KOPT-K1 (cell line): ENCODE results near the gene OR52K2.
"Not testable (repeated sequence)": the region's sequence is repeated elsewhere in the genome, so short reads cannot be mapped to it uniquely, and the experiment has no call there.

Experiments used
- H3K27ac ChIP-seq: fragments of 200-600 bp; sonication (generic); 2 replicates; pipeline ENCODE4 v1.5.1; 2016; ENCODE audit warnings: antibody characterized with exemption, mild to moderate bottlenecking, low read depth, low read length; ENCODE audit not compliant: poor library complexity, severe bottlenecking
- H3K36me3 ChIP-seq: fragments of 200-600 bp; sonication (generic); 2 replicates; pipeline ENCODE4 v1.5.1; 2017; ENCODE audit warnings: antibody characterized with exemption, mild to moderate bottlenecking, low read length, moderate library complexity; ENCODE audit not compliant: insufficient read depth
- H3K9me3 ChIP-seq: fragments of 200-600 bp; sonication (generic); 2 replicates; pipeline ENCODE4 v1.5.1; 2017; ENCODE audit warnings: antibody characterized with exemption, low read length, mild to moderate bottlenecking; ENCODE audit not compliant: insufficient read depth, poor library complexity, severe bottlenecking

OR52K2 gene

DNA sequence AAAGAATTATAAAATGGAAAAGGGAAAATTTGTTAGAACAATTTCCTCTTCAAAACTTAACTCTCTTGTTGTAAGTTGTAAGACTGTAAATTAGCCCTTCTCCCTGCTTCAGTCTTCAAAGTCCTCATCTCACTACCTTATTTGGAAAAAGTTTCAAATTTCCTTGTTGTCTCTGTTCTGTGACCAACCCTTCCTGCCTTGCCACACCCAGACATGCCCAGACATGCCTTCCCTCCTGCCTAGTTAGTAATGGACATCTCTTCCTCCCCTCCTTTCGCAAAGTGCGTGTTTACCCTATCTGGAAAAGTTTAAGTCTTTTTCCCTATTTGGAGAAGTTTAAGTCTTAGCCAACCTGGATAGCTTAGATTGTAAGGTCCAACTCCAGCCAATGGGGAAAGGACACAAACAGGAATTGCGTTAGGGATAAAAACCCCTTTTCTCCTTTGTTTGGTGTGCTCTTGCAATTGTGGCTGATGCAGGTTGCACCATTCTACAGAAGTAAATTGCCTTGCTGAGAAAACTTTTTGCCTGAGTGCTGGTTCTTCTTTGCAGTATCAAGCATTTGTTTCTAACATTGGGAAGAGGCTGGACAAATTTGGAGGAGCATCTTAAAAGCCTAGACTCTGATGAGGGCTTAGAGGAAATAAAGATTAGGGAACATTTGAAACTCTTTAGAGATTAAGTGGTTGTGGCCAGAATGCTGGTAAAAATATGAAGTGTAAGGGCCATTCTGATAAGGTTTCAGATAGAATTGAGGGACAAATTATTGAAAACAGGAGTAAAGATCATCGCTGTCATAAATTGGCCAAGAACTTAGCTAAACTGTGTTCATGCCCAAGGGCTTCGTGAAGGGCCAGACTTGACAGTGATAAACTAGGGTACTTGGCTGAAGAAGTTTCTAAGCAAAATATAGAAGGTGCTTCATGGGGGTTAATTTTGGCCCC lies 15.4 kb downstream of the OR52K2 start:
- H3K27ac ChIP-seq: no peak overlapping the region

DNA sequence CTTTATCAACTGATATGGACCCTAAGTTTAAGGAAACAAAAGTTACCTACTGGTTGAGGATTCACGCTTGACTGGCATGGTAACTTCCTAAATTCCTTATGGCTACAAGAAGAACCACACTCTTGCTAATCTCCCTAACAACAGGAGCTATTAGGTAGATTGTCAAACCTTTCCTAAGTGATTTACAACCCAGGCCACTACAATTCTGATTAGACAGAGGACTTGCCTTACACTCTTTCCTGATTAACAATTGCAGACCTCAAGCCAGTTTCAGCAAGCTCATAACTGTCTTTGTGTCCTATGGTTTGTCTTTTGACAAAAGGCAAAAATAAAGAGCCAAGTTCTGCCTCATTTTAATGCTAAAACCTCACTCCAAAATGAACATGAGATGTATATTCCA lies 16.3 kb downstream of the OR52K2 start:
- Histone ChIP-seq H3K27ac (no peak overlapping the region), H3K36me3 (no peaks in the 10 kb centered on the region), H3K9me3 (no peaks in the 10 kb centered on the region)

More for the DNA sequence above, 15.4 kb downstream of the OR52K2 start:
- Histone ChIP-seq H3K36me3 (no peaks in the 10 kb centered on the region), H3K9me3 (no peaks in the 10 kb centered on the region)

DNA sequence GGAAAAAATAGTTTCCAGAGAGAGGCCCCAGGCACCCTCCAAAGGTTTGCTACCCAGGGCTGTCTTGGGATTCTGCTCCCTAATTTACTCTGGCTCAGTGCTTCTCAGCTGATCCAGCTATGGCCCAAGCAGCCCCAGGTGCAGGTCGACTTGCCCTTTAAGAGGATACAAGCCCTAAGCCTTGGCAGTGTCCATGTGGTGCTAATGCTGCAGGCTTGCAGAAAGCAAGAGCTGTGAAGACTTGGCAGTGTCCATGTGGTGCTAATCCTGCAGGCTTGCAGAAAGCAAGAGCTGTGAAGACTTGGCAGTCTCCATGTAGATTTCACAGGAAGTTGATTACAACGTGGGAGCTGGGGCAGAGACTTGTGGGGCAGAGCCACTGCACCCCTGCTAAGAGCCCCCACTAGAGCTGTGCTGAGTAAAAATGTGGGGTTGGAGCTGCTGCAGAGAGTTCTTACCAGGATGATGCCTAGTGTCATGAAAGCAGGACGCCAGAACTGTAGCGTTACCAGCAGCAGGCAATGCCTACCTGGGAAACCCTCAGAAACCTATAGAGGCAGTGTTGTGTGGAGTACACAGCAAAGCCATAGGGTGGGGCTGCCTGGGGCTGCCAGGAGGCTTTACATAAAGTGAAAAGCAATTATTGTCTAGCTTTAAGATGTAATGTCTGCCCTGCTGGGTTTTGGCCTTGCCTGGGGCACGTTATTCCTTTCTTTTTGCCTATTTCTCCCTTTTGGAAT lies 17.2 kb downstream of the OR52K2 start:
- Histone ChIP-seq H3K9me3 (no peaks in the 10 kb centered on the region), H3K36me3 (no peaks in the 10 kb centered on the region), H3K27ac (no peak overlapping the region)

DNA sequence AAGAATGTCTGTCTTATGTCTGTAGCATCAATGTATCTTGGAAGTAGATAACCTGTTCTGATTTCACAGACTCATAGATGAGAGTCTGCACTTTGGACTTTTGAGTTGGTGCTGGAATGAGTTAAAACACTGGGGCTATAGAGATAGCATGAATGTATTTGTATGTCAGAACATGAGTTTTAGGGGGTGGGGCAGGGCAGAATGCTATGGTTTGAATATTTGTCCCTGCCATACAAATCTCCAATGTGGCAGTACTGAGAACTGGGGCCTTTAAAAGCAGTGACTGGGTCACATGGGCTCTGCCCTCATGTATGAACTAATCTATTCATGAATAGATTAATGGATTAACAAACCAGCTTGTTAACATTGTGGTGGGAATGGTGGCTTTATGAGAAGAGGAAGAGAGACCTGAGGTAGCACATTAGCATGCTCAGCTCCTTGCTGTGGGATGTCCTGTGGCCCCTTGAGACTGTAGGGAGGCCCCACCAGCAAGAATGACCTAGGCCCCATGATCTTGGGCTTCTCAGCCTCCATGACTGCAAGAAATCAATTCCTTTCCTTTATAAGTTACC lies 17.9 kb downstream of the OR52K2 start:
- Histone ChIP-seq H3K27ac (no peak overlapping the region), H3K9me3 (no peaks in the 10 kb centered on the region), H3K36me3 (no peaks in the 10 kb centered on the region)

DNA sequence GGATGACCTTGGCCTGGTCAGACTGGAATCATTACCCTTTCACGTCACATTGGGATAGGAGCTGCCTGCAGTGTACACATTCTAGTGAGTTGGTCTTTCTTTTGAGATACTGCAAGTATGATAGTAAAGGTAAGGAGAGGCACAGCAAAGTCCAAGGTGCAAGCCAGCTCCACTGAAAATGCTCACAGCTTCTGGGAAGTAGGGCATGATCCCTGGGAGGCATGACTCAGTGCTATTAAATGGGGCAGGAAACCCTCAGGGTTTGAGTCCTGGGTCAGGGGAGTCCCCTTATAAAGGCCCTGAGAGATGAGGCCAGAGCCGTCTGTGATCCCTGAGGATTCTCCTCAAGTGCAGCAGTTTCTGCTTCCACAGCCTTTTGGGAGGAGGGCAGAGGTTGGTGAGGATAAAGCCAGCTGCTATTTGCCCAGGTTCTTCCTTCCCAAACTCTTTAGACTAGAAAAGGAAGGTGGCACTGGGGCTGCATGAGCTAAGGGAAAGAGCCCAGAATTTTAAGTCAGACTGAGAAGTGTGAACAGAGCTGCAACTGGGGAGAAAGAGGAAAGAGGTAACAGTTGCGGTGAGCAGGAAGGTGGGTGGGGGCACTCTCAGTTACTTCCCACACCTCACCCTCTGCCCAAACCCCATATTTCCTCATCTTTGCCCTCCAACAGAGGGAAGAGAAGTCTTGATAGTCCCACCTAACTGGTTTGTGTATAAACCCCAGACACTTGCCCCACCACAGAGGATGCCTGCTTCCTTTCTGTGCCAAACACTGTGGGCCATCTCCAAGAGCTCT lies 18.9 kb downstream of the OR52K2 start:
- Histone ChIP-seq H3K27ac (no peak overlapping the region), H3K9me3 (no peaks in the 10 kb centered on the region), H3K36me3 (no peaks in the 10 kb centered on the region)

DNA sequence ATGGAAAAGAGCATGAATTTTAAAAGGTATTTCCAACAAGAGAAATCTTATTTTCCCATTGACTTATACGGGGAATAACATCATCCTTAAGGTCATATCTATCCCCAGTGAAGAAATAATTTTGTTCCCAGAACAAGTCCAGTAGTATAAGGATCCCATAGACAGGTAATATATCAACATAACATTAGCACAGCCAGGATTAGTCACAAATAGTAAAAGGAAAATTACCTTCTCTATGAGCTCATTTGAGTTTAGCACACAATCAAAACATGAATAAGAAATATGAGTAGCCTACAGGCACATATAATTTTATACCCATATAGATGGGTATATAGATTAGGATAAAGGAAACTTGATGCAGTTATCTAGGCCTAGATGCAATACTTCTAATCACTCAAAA lies 30.5 kb downstream of the OR52K2 start:
- Histone ChIP-seq H3K27ac (no peak overlapping the region), H3K36me3 (no peaks in the 10 kb centered on the region)

DNA sequence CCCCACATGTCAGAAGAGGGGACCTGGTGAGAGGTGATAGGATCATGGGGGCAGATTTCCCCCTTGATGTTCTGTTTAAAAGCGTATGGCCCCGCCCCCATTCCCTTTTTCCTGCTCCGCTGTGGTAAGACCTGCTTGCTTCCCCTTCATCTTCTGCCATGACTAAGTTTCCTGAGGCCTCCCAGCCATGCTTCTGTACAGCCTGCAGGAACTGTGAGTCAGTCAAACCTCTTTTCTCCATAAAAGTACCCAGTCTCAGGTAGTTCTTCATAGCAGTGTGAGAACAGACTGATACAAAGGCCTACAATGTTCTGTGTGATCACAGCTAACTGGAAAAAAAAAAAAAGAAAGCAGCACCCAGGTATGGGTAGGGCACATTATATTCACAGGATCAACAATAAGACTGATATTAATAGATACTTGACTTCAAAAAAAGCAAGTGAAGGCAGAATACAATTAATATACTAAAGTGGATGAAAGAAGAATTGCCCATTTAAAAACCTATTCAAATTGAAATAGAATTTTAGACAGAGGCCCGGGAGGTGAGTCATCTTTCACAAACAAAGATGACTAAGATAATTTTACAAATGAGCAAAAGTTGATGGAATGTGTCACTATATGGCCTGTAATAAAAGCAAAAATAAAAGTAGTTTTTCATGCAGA lies 31.6 kb downstream of the OR52K2 start:
- no peak overlapping the region for H3K27ac ChIP-seq

More for the DNA sequence above, 30.5 kb downstream of the OR52K2 start:
- H3K9me3 ChIP-seq: no peaks in the 10 kb centered on the region

DNA sequence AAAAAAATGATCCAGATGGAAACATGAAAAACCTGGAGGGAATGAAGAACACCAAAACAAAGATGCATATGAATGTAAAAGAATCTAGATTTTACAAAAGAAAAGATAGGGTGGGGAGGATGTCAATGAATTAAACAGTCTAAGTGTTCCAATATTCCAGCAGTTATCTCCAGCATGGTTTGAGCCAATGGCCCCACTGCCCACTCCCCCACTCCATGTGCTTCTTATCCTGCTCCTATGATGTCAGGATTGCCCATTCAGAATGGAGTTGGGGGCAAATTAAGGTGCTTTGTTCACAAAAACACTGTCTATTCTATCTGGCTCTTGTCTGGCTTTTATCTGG lies 32.1 kb downstream of the OR52K2 start:
- Histone ChIP-seq H3K9me3 (no peaks in the 10 kb centered on the region), H3K36me3 (no peaks in the 10 kb centered on the region), H3K27ac (no peak overlapping the region)

More for the DNA sequence above, 31.6 kb downstream of the OR52K2 start:
- Histone ChIP-seq H3K9me3 (no peaks in the 10 kb centered on the region), H3K36me3 (no peaks in the 10 kb centered on the region)

DNA sequence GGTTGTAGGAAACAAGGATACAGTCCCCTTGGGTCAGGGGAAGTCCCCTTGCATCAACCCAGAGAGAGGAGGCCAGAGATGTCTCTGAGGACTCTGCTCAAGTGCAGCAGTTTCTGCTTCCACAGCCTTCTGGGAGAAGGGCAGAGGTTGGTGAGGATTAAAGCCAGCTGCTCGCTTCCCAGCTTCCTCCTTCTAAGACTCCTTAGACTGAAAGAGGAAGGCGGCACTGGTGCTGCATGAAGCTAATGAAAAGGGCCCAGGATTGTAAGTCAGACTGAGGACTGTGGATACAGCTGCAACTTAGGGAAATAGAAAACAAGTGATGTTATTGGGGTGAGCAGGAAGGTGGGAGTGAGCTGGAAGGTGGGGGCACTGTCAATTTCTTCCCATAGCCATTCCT lies 33.4 kb downstream of the OR52K2 start, which contains the start of gene OR52K1:
TSS of gene OR52K1 (plus strand) at position 202 of the 400 bp plus-strand sequence. CDS start 6,255 bp downstream, outside the sequence.
- no peak within 1 kb of the TSS for H3K27ac ChIP-seq
- no peaks in the 10 kb centered on the region for H3K9me3 ChIP-seq
- no peaks in the 10 kb centered on the region for H3K36me3 ChIP-seq

DNA sequence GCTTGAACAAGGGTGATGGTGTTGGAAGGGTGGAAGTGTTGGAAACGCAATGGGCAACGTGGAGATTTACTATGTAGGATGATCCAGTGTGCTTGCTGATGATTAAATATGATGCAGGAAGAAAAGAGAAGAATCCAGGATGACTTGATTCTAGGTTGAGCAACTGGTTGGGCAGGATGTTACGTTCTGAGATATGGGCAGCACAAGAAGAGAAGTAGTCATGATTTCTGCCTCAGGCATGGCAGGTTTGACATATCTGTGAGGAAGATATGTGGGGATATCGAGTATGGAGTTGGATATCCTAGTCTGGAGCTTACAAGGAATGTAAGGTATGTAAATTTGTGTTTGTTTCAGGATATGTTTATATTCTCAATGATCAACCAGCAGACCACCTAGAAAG lies 35.2 kb downstream of the OR52K2 start:
- H3K9me3 ChIP-seq: no peaks in the 10 kb centered on the region
- no peak overlapping the region for H3K27ac ChIP-seq
- no peaks in the 10 kb centered on the region for H3K36me3 ChIP-seq

DNA sequence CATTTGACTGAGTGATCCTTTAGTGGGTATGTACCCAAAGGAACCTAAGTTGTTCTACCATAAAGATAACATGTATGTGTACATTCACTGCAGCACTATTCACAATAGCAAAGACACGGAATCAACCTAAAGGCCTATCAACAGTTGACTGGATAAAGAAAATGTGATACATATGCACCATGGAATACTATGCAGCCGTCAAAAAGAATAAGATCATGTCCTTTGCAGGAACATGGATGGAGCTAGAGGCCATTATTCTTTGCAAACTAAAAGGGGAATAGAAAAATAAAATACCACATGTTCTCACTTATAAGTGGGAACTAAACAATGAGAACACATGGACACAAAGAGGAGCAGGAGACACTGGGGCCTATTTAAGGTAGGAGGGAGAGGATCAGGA lies 42.3 kb downstream of the OR52K2 start:
- H3K27ac ChIP-seq, H3K36me3 ChIP-seq, H3K9me3 ChIP-seq: not testable (repeated sequence)

DNA sequence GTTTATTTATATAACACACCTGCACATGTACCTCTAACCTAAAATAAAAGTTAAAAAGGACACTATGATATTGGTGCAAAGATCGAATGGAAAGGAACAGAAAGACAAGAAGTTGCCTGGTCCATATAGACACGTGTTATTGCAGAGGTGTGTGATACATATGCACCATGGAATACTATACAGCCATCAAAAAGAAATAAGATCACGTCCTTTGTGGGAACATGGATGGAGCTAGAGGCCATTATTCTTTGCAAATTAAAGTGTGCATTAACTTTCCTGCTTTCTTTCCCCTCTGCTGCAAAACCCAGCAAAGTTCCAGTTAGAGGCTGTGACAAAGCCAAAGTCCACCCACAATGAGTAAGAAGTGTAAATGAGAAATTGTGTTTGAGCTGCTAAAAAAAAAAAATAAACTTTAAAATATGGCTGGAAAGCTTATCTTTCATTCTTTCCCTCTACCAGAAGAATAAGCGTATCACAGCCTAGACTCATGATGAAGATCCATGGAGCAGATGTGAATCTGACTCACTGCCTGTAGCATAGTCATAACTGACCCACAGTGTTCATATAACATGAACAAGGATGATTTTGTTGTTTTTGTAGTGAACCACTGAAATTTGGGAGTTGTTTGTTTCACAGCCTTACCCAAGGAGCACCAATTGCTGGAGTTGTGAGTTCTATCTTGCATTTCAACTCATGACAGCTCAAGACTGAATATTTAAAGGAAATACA lies 42.9 kb downstream of the OR52K2 start:
- H3K36me3 ChIP-seq: no peaks in the 10 kb centered on the region

DNA sequence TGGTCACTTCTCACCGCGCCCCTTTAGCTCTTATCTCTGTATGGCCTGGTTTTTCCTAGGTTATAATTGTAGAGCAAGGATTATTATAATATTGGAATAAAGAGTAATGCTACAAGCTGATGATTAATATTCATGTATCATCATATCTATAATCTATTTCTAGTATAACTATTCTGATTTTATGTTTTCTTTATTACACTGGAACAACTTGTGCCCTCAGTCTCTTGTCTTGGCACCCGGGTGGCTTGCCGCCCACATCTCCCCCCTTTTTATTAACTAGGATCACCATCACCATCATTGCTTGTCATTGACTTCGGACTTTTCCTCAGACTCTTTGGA lies 44.4 kb downstream of the OR52K2 start:
- H3K27ac ChIP-seq: no peak overlapping the region
- no peaks in the 10 kb centered on the region for H3K36me3 ChIP-seq
- no peaks in the 10 kb centered on the region for H3K9me3 ChIP-seq

More for the DNA sequence above, 42.9 kb downstream of the OR52K2 start:
- Histone ChIP-seq H3K9me3 (no peaks in the 10 kb centered on the region), H3K27ac (no peak overlapping the region)

DNA sequence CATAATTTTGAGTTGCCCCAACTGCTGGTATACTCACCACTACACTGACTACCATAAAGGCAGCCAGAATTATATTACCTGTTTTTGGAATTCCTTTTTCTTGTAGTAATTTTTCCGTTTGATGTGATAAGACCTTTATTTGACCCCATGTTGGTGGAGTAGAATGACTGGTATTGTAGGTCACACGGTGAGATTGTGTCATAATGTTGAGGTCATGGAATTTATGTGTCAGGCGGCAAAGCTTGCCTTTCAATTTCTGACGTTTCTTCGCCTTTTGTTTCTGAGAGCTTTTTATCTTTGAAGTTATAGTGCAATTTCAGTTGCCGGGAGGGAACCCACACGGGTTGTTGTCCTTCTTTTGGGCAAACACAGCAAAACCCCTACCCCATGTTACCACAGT lies 46.4 kb downstream of the OR52K2 start:
- Histone ChIP-seq H3K27ac (no peak overlapping the region), H3K9me3 (no peaks in the 10 kb centered on the region), H3K36me3 (no peaks in the 10 kb centered on the region)
